ENCODE results near the gene CEMP1.
"Not testable (repeated sequence)": the region's sequence is repeated elsewhere in the genome, so short reads cannot be mapped to it uniquely, and the experiment has no call there.

- not testable (repeated sequence) for TF ChIP-seq CTCF, POLR2AphosphoS5, EP300 (IDR thresholded peaks at IDR 0.05)
Measured at GRCh38 chr16:2551420-2551889, 20.2 kb upstream of the CEMP1 start.

Data from gastroesophageal sphincter (tissue), 3 donors.